B cell (primary cell): ENCODE data around the gene PTGIR. TPM values are rescaled to one million over a fixed set of nuclear protein-coding genes. Genes with fewer than 3 reads are reported as not detected.

ENCODE experiments used
- ATAC-seq: fragments of 200-7000 bp; cut with Tn5 transposase; one replicate; pipeline ENCODE4 v1.10.0; 2021; ENCODE audit warnings: low read depth, mild to moderate bottlenecking, moderate number of reproducible peaks, moderate library complexity
- CTCF ChIA-PET: fragments of 350-600 bp; sonication (Branson Sonifier 250); formaldehyde crosslinking; loops from one replicate; lab custom pipeline; 2021; ENCODE audit warnings: antibody characterized with exemption, inconsistent platforms; lab: Charles Lee
- POLR2A ChIA-PET: fragments of 350-600 bp; sonication (Branson Sonifier 250); formaldehyde crosslinking; loops from one replicate; lab custom pipeline; 2021; ENCODE audit warnings: antibody characterized with exemption; lab: Charles Lee
- DNase-seq: peaks from one replicate; pipeline ENCODE4 v3.0.0; 2013
- H2AFZ ChIP-seq: 2 replicates; pipeline ENCODE4 v1.6.1; 2012; ENCODE audit warnings: mild to moderate bottlenecking, low read depth, low read length; ENCODE audit not compliant: insufficient read depth, poor library complexity, severe bottlenecking
- H3K27ac ChIP-seq, 2 donors: 1 replicate in 1 of 2; 2 replicates in 1 of 2; pipeline ENCODE4 v1.5.1; 2012 to 2013; ENCODE audit warnings: low read length in 2 of 2, mild to moderate bottlenecking in 2 of 2, moderate library complexity in 1 of 2
- H3K27me3 ChIP-seq, 4 experiments: fragments of 200-600 bp in 1 of 4; sonication (generic) in 1 of 4; replicated peaks in 1 of 4; 1 replicate in 2 of 4; 2 replicates in 2 of 4; pipeline versions ENCODE4 v1.6.1 to v1.7.0; 2013 to 2016; ENCODE audit warnings: low read length in 3 of 4, mild to moderate bottlenecking in 2 of 4, mixed read lengths in 1 of 4, moderate library complexity in 1 of 4; ENCODE audit not compliant: insufficient read depth in 4 of 4, control insufficient read depth in 3 of 4; ENCODE audit errors: control extremely low read depth in 1 of 4
- H3K36me3 ChIP-seq, 2 experiments: replicated peaks in 1 of 2; 1 replicate in 1 of 2; 2 replicates in 1 of 2; pipeline versions ENCODE4 v1.6.1 to v1.7.1; 2013; ENCODE audit warnings: low read length in 1 of 2; ENCODE audit not compliant: insufficient read depth in 2 of 2, control insufficient read depth in 1 of 2; ENCODE audit errors: control extremely low read depth in 1 of 2, extremely low read depth in 1 of 2
- H3K4me1 ChIP-seq, 2 donors: fragments of 200-600 bp in 1 of 2; sonication (generic) in 1 of 2; 1 replicate in 1 of 2; 2 replicates in 1 of 2; pipeline versions ENCODE4 v1.5.1 to v1.6.1; 2013 to 2017; ENCODE audit warnings: low read length in 2 of 2; ENCODE audit not compliant: control insufficient read depth in 2 of 2, insufficient read depth in 2 of 2
- H3K4me2 ChIP-seq: replicated peaks from 2 replicates; pipeline ENCODE3; 2012; ENCODE audit warnings: mild to moderate bottlenecking, low read depth, low read length; ENCODE audit not compliant: poor library complexity, severe bottlenecking
- H3K4me3 ChIP-seq, 5 experiments: fragments of 200-600 bp in 1 of 5; sonication (generic) in 1 of 5; 1 replicate in 3 of 5; 2 replicates in 2 of 5; pipeline versions ENCODE4 v1.5.1 to v1.7.0; 2011 to 2016; ENCODE audit warnings: low read length in 4 of 5, mild to moderate bottlenecking in 4 of 5, low read depth in 2 of 5, control low read depth in 1 of 5, moderate library complexity in 1 of 5; ENCODE audit not compliant: insufficient read depth in 1 of 5; ENCODE audit errors: control extremely low read depth in 1 of 5, extremely low read depth in 1 of 5
- H3K79me2 ChIP-seq: fragments of 200-600 bp; sonication (generic); one replicate; pipeline ENCODE4 v1.6.0; 2016; ENCODE audit warnings: low read length; ENCODE audit not compliant: control insufficient read depth, insufficient read depth
- H3K9ac ChIP-seq: fragments of 200-600 bp; sonication (generic); 2 replicates; pipeline ENCODE4 v1.6.1; 2017; ENCODE audit warnings: mild to moderate bottlenecking, low read length, moderate library complexity
- H3K9me3 ChIP-seq, 3 donors: one replicate each; pipeline versions ENCODE4 v1.6.1 to v1.7.1; 2013; ENCODE audit warnings: low read length in 2 of 3; ENCODE audit not compliant: control insufficient read depth in 2 of 3, insufficient read depth in 1 of 3; ENCODE audit errors: control extremely low read depth in 1 of 3
- H4K20me1 ChIP-seq: 2 replicates; pipeline ENCODE4 v1.6.0; 2012; ENCODE audit warnings: mild to moderate bottlenecking, low read length; ENCODE audit not compliant: insufficient read depth, control insufficient read depth, poor library complexity, severe bottlenecking
- H3K27ac Mint-ChIP-seq: one replicate; pipeline ENCODE4 v1.8.0; 2021; ENCODE audit warnings: mixed read lengths
- H3K27me3 Mint-ChIP-seq: one replicate; pipeline ENCODE4 v1.8.0; 2021; ENCODE audit warnings: mixed read lengths
- H3K4me1 Mint-ChIP-seq: one replicate; pipeline ENCODE4 v1.8.0; 2021; ENCODE audit warnings: mixed read lengths
- H3K4me3 Mint-ChIP-seq: one replicate; pipeline ENCODE4 v1.8.0; 2021; ENCODE audit warnings: mixed read lengths
- H3K9me3 Mint-ChIP-seq: one replicate; pipeline ENCODE4 v1.8.0; 2022; ENCODE audit warnings: mixed read lengths; ENCODE audit not compliant: insufficient read depth
- CTCF ChIP-seq: fragments of 200-600 bp; IDR thresholded peaks from one replicate; pipeline ENCODE4 v1.8.0; 2022; ENCODE audit warnings: antibody characterized with exemption, mild to moderate bottlenecking
- EZH2 ChIP-seq: IDR thresholded peaks from 2 replicates; pipeline ENCODE4 v1.6.1; 2012; ENCODE audit warnings: borderline replicate concordance, low read depth, mild to moderate bottlenecking, moderate library complexity, low read length; ENCODE audit not compliant: insufficient read depth, poor library complexity, severe bottlenecking
- WGBS: methylation state at CpG from one replicate; pipeline ENCODE4 v1.1.5; 2013; ENCODE audit warnings: missing lambda C conversion rate; ENCODE audit not compliant: insufficient coverage; 5-methylcytosine and 5-hydroxymethylcytosine counted together
- intact Hi-C: fragments of 100-400 bp; cut with micrococcal nuclease; formaldehyde crosslinking; loops from one replicate; pipeline ENCODE4 v1.10.0; 2022
- polyA plus RNA-seq: library from polyadenylated mRNA; depleted of rRNA; stranded (reverse); fragments of >200 nt; gene quantifications from 2 replicates; pipeline ENCODE4 v1.2.3, GENCODE V29; 2012
- total RNA-seq, 2 donors: library from RNA; stranded (reverse); fragments of 120-200 nt in 1 of 2; gene quantifications; 1 replicate in 1 of 2; 2 replicates in 1 of 2; pipeline versions ENCODE4 v1.2.3 to v1.2.4, GENCODE V29; 2013 to 2022

The PTGIR gene
- total and polyA plus RNA-seq, 2 donors (not counting 1 experiment from before 2014, with no cell fraction given) = 1.9 to 2.1 TPM

GRCh38 chr19:46580247-46580646 is 44.6 kb downstream of the PTGIR start:
- Mint-ChIP-seq H3K9me3 (no peaks in the 10 kb centered on the region), H3K27ac (no peak overlapping the region), H3K4me3 (no peak overlapping the region), H3K4me1 (peaks cover 11% of the 10 kb centered on the region), H3K27me3 (peaks cover 7% of the 10 kb centered on the region)
- H3K27me3 ChIP-seq = no peaks in the 10 kb centered on the region
- POLR2A ChIA-PET = interaction anchor here (0.6 kb wide), 1 partner anchor 15 kb away, joined by 4 read pairs; no protein-coding TSS in a partner anchor
- H3K4me2 ChIP-seq = no peak overlapping the region
- no peaks in the 10 kb centered on the region for H4K20me1 ChIP-seq
- H3K36me3 ChIP-seq = no peaks in the 10 kb centered on the region
- no peak overlapping the region for H3K4me3 ChIP-seq
- intact Hi-C loops = no loop called here
- ATAC-seq (no peak), DNase-seq (no peak)
- CTCF ChIA-PET = interaction anchor here (1.1 to 1.2 kb wide), 2 partner anchors 22 to 30 kb away, joined by 3 to 5 read pairs; no protein-coding TSS in a partner anchor
- TF ChIP-seq CTCF (no peak), EZH2 (no peak)
- H3K4me1 ChIP-seq = peaks cover 0 to 8% of the 10 kb centered on the region in 2 donors
- no peak overlapping the region for H3K27ac ChIP-seq
- WGBS = 100% methylated on average over 1 of the region's 2 CpGs
- no peak overlapping the region for H3K9ac ChIP-seq
- H2AFZ ChIP-seq = no peak overlapping the region
- H3K79me2 ChIP-seq = no peaks in the 10 kb centered on the region
- H3K9me3 ChIP-seq = peaks cover 0 to 20% (median 10%) of the 10 kb centered on the region in 3 donors

- CTCF ChIA-PET = interaction anchor here (1.1 to 1.2 kb wide), 2 partner anchors 23 to 29 kb away, joined by 3 to 5 read pairs; no protein-coding TSS in a partner anchor
- Mint-ChIP-seq H3K27me3 (peaks cover 4% of the 10 kb centered on the region), H3K4me3 (no peak overlapping the region), H3K9me3 (no peaks in the 10 kb centered on the region), H3K4me1 (peaks cover 11% of the 10 kb centered on the region), H3K27ac (no peak overlapping the region)
- DNase-seq (peak; percentile 12), ATAC-seq (no peak)
- Histone ChIP-seq H3K36me3 (no peaks in the 10 kb centered on the region), H3K4me3 (no peak overlapping the region), H3K9me3 (peaks cover 0 to 20% (median 10%) of the 10 kb centered on the region in 3 donors), H2AFZ (no peak overlapping the region), H3K79me2 (no peaks in the 10 kb centered on the region), H3K9ac (no peak overlapping the region), H3K4me1 (peaks cover 0 to 8% of the 10 kb centered on the region in 2 donors), H3K27ac (no peak overlapping the region), H3K4me2 (no peak overlapping the region), H3K27me3 (no peaks in the 10 kb centered on the region), H4K20me1 (no peaks in the 10 kb centered on the region)
- TF ChIP-seq EZH2 = no peak
- peak; percentile 19 for TF ChIP-seq CTCF
- 100% methylated on average over 1 of the region's 8 CpGs for WGBS
- POLR2A ChIA-PET = no interaction called here
- intact Hi-C loops = no loop called here
Observed at GRCh38 chr19:46579361-46579879, 45.5 kb downstream of the PTGIR start.
